Stimulated activated CD4-positive, alpha-beta T cell treated with anti-CD3 and anti-CD28 coated beads, Interleukin-12 subunit alpha, Interleukin-12 subunit beta, amount 100 ng/mL, for 4 hours (primary cell): ENCODE measurements around the gene ZNF708.
"Not testable (repeated sequence)": the region's sequence is repeated elsewhere in the genome, so short reads cannot be mapped to it uniquely, and the experiment has no call there.

Experiments
- DNase-seq: peaks from one replicate; pipeline ENCODE4 v3.0.0-alpha.2; 2020

ZNF708 gene

DNA sequence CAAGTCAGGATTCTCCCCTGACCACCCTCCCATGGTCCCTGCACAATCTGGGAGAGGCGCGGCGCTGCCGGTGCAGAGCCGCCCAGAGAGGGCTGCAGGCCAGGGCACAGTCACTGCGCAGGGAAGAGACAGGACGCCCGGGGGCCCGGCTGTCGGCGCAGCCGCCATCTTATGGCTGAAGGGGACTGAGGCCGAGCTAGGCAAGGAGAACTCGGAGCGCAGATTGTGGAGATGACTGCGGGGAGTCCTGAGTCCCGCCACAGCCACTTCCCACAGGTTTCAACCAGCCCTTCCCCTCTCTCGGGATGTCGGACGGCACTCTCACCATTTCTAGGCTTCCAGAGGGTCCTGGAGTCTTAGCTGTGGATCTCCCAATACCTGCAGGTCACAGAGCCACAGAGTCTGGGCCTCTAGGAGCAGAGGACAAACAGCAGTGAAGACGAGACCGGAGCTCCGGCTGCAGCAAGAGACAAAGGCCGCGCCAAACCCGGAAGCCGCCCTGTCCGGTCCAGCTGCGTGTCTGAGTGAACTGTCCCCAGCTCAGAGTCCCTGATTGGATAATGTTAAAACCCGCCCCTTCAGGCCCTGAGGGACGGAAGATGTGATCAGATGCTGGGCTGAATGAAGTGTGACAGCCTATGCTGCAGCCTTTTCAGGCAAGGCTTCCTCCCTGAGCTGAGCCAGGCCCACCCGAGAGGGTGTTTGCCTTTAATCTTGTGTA lies at the start of gene ZNF708:
Gene ZNF708, minus strand, starts transcription at position 526 of the 721 bp plus-strand sequence. Its CDS starts 198 bp downstream, at position 328.
- DNase-seq: peak; percentile 67

DNA sequence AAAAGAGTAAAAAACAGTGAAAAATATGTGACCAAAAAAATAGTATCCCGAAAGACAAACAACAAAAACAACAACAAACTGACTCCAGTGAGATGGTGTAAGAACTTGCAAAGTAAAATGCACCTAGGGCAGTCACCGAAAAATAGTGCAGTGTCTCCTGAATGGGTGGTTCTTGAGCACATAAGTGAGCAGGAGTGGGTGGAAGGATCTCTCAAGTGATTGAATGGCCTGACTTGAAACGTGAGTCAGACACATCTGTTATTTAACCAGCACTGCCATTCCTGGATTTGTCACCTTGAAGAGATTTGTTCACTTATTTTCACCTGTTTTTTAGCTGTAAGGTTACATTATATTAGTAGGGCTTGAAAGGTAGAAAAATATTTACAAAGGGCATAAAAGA lies 33.1 kb upstream of the ZNF708 start:
- DNase-seq: no peak

DNA sequence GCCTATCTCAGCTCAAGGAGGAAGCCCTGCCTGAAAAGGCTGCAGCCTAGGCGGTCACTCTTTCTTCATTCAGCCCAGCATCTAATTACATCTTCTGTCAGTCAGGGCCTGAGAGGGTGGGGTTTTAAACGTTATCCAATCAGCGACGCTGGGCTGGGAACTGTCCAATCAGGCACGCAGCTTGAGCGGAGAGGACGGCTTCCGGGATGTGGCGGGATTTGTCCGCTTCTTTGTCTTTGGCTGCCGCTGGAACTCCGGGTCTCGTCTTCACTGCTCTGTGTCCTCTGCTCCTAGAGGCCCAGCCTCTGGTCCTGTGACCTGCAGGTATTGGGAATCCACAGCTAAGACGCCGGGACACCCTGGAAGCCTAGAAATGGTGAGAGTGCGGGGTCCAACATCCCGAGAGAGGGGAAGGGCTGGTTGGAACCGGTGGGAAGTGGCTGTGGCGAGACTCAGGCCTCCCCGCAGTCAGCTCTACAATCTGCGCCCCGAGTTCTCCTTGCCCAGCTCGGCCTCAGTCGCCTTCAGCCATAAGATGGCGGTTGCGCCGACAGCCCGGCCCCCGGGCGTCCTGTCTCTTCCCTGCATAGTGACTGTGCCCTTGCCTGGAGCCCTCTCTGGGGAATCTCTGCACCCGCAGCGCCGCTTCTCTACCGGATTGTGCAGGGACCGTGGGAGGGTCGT lies 29.7 kb upstream of the ZNF708 start, which contains the start of gene ZNF738:
Gene ZNF738, plus strand, starts transcription at position 233 of the 684 bp plus-strand sequence. Its CDS starts 141 bp downstream, at position 374.
- DNase-seq: peak; percentile 72

DNA sequence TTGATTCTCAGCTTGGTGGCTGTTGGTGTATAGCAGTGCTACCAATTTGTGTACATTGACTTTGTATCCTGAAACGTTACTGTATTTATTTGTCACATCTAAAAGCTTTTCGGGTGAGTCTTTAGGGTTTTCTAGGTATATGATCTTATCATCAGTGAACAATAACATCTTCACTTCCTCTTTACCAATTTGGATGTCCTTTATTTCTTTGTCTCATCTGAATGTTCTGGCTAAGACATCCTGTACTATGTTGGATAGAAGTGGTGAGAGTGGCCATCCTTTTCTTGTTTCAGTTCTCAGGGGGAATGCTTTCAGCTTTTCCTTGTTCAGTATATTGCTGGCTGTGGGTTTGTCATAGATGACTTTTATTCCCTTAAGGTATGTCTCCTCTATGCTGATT lies 23.6 kb upstream of the ZNF708 start:
- no peak for DNase-seq

DNA sequence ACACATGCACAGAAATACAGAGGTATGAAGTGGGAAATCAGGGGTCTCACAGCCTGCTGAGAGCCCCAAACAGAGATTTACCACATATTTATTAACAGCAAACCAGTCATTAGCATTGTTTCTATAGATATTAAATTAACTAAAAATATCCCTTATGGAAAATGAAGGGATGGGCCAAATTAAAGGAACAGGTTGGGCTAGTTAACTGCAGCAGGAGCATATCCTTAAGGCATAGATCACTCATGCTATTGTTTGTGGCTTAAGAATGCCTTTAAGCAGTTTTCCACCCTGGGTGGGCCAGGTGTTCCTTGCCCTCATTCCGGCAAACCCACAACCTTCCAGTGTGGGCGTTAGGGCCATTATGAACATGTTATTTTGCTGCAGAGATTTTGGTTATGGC lies 15.6 kb upstream of the ZNF708 start:
- DNase-seq: not testable (repeated sequence)

DNA sequence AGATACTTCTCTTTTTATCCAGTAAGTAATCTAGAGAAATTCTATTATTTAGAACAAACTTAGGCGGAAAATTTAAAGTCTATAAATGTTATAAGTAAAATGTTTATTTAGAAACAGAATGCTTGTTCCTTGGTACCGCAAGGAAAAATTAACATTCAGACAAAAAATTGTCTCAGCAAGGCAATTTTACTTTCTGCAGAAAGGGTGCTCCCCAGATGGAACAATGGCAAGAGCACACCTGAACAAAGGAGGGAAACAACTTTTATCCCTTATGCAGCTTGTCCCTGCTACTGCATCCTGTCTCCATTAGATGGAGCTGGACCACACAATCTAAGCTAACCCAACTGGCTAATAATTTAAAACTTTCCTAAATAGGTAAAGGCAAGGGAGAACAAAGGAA lies 6.5 kb upstream of the ZNF708 start:
- no peak for DNase-seq

DNA sequence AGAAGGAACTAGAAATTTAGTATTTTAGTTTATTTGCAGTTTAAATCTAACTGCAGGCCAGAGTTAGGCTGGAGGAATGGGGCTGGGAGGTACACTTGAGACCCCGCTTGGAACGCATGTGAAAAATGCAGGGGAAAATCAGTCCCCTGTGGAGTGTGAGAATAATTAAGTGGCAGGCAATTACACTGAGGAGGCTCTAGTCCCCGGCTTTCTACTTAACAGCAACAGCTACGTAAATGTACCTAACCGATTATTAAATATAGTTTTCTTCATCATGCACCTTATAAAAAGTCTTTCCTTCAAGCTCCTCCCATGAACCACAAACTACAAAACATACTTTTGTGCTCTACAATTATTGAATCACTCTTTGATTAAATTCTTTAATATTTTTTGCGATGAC lies 804 bp downstream of the ZNF708 start:
- no peak for DNase-seq

DNA sequence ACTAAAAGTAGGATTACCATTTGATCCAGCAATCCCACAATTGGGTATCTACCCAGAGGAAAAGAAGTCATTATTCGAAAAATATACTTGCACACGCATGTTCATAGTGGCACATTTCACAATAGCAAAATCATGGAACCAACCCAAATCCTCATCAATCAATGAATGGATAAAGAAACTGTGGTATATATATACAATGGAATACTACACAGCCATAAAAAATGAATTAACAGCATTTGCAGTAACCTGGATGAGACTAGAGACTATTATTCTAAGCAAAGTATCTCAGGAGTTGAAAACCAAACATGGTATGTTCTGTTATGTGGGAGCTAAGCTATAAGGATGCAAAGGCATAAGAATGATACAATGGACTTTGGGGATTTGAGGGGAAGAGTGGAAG lies 3.0 kb downstream of the ZNF708 start:
- DNase-seq: no peak

DNA sequence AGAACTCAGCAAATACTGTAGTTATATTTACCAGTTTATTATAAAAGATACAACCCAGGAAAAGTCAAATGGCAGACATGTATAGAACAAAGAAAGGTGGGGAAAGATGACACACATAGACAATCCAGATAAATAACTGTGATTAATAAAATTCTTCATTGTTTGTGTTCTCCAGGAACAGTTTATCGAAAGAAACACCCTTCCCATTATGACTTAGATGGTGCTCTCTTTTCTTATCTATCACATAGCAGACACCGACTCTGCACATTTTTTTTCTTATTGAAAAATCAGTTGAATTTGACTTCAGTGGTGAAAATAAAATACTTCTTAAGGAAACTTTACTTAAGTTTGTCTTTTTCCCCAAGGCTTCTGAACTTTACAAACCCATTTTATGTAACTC lies 6.2 kb downstream of the ZNF708 start:
- DNase-seq: no peak

DNA sequence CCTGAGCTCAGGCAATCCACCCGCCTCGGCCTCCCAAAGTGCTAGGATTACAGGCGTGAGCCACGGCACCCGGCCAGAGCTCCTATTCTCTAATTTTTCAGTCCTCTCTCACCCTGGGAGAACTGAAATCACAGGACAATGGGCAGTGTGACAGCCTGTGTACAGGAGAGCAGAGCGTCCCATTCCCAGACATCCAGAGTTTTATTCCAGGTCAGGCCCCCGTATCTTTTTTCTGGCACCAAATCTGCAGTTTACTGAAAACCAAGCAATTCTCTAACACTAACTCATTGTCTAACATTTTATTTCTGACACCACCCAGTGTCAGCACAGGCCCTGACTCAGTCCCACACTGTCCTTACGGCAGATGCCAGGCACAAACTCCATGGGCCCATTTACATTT lies 6.7 kb downstream of the ZNF708 start:
- DNase-seq: no peak

DNA sequence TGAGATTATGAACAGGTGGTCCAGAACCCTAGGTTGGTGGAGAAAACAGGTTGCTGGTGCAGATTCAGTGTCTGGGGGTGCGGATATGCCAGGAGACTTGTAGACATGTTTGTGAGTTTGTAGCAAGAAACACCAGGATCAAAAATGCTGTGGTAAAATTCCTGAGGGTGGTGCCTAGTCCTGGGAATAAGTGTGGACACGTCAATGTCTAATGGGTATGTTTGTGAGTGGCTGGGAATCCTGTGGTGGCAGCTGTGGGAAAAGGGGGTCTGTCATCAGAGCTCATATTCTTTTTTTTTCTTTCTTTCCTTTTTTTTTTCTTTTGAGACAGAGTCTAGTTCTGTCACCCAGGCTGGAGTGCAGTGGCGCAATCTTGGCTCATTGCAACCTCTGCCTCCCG lies 7.2 kb downstream of the ZNF708 start:
- DNase-seq: no peak

DNA sequence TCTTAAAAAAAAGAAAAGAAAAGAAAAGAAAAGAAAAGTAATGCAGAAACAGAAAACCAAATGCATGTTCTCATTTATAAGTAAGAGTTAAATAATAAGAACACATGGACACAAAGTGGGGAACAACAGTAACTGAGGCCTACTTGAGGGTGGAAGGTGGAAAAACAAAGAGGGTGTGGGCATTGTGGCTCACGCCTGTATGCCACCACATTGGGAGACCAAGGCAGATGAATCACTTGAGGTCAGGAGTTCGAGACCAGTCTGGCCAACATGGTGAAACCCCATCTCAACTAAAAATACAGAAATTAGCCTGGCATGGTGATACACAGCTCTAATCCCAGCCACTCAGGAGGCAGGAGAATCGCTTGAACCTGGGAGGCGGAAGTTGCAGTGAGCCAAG lies 8.1 kb downstream of the ZNF708 start:
- DNase-seq: no peak

DNA sequence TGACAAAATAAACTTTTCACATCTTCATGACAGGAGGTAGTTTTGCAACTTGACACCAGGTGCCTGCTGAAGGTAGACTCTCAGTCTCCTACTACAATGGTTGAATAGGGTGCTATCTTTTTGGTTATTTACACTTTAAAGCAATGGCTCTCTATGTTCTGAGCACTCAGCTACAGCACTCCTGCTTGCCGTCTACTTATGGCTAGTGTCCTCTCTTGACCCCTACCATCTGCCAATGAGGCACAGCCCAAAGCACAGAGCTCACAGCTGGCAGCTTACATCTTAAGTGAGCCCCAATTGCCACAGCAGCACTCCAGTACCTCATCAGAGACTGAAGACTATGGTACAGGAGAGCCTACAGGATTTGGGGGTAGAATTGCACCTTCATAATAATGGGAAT lies 11.4 kb downstream of the ZNF708 start:
- no peak for DNase-seq

DNA sequence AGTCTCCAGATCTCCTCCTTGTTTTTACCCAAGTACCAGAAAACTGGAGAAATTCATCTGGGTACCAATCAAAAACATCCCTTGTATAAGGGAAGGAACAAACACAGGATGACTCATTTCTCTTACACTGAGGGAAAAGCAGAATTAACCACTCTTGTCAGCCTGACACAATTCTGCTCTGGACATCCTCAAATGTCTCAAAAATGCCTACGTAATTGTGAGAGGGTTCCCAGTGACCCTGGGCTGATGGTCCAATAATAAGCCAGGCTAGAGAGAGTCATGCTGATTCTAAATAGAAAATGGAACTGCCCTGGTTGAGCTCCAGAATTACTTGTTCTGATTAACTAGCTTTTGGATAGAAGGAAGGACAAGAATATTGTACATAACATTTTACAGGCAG lies 14.5 kb downstream of the ZNF708 start:
- no peak for DNase-seq

DNA sequence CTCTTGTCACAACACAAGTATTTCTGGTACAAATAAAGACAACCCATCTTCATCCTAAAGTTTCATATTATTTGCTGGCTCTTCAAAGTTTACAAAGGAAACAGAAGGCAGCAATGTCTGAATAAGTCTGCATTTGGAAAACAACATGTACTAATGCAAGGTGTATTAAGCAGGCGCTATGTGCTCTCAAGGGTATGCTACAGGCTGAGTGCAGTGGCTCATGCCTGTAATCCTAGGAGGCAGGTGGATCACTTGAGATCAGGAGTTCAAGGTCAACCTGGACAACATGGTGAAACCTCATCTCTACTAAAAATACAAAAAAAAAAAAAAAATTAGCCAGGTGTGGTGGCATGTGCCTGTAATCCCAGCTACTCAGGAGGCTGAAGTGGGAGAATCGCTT lies 16.4 kb downstream of the ZNF708 start:
- not testable (repeated sequence) for DNase-seq

DNA sequence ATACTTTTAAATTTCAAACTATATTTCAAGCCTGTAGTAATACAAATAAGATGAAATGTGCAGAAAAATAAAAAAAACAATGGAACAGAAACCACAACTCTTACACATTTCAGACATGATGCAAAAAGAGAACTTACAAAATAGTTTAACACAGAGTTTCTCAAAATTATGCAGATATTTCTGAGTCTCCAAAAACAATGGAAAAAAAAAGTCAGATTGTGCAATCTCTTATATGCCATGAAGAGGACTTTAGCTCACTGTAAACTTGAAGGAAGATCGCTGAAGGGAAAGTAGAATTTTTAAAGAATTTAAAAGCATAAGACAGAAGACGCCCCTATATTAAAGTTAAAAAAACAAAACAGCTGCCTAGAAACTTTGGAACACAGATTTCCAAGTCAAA lies 20.4 kb downstream of the ZNF708 start:
- no peak for DNase-seq

DNA sequence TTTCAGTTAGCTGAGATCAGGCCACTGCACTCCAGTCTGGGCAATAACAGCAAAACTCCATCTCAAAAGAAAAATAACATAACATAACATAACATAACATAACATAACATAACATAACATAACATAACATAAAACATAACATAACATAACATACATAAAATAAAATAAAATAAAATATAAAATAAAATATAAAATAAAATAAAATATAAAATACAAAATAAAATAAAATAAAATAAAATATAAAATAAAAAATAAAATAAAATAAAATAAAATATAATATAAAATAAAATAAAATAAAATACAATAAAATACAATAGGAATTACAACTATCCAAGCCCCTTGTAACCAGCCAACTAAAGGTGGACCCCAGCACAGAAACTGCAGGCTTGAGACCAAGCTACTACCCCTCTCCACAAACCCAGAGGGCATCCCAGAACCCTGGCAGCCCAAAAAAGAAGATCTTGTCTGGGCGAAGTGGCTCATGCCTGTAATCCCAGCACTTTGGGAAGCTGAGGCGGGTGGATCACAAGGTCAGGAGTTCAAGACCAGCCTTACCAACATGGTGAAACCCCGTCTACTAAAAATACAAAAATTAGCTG lies 22.2 kb downstream of the ZNF708 start:
- DNase-seq: not testable (repeated sequence)

DNA sequence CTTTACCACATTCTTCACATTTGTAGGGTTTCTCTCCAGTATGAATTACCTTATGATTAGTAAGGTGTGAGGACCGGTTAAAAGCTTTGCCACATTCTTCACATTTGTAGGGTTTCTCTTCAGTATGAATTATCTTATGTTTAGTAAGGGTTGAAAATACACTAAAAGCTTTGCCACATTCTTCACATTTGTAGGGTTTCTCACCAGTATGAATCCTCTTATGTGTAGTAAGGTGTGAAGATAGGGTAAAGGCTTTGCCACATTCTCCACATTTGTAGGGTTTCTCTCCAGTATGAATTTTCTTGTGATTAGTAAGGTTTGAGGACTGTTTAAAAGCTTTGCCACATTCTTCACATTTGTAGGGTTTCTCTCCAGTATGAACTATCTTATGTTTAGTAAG lies 35.4 kb downstream of the ZNF708 start:
- DNase-seq: not testable (repeated sequence)

DNA sequence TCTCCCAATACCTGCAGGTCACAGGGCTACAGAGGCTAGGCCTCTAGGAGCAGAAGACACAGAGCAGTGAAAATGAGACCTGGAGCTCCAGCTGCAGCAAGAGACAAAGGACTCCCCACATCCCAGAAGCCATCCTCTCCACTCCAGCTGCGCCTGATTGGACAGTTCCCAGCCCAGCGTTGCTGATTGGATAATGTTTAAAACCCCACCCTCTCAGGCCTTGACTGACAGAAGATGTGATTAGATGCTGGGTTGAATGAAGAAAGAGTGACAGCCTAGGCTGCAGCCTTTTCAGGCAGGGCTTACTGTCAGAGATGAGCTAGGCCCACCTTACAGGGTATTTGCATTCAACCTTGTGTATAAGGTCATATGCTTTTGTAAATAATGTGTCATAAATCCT lies 59.4 kb downstream of the ZNF708 start:
- DNase-seq: no peak

DNA sequence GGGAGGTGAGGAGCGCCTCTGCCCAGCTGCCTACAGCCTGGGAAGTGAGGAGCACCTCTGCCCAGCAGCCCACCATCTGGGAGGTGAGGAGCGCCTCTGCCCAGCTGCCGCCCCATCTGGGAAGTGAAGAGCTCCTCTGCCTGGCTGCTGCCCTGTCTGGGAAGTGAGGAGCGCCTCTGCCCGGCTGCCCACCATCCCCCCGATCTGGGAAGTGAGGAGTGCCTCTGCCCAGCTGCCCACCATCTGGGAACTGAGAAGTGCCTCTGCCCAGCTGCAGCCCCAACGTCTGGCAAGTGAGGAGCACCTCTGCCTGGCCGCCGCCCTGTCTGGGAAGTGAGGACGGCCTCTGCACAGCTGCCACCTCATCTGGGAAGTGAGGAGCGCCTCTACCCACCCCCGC lies 64.3 kb downstream of the ZNF708 start:
- DNase-seq: no peak

DNA sequence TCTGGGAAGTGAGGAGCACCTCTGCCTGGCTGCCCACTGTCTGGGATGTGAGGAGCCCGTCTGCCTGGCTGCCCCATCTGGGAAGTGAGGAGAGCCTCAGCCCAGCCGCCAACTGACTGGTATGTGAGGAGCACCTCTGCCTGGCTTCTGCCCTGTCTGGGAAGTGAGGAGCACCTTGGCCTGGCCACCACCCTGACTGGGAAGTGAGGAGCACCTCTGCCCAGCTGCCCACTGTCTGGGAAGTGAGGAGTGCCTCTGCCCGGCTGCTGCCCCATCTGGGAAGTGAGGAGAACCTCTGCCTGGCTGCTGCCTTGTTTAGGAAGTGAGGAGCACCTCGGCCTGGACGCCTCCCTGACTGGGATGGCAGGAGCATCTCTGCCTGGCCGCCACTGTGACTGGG lies 64.8 kb downstream of the ZNF708 start:
- no peak for DNase-seq

DNA sequence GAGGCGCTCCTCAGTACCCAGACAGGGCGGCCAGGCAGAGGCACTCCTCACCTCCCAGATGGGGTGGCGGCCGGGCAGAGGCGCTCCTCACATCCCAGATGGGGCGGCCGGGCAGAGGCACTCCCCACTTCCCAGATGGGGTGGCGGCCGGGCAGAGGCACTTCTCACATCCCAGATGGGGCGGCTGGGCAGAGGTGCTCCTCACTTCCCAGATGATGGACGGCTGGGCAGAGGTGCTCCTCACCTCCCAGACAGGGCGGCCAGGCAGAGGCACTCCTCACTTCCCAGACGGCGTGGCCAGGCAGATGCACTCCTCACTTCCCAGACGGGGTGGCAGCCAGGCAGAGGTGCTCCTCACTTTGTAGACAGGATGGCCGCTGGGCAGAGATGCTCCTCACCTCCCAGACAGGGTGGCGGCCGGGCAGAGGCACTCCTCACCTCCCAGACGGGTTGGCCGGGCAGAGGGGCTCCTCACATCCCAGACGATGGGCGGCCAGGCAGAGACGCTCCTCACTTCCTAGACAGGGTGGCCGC lies 68.3 kb downstream of the ZNF708 start:
- DNase-seq: not testable (repeated sequence)

DNA sequence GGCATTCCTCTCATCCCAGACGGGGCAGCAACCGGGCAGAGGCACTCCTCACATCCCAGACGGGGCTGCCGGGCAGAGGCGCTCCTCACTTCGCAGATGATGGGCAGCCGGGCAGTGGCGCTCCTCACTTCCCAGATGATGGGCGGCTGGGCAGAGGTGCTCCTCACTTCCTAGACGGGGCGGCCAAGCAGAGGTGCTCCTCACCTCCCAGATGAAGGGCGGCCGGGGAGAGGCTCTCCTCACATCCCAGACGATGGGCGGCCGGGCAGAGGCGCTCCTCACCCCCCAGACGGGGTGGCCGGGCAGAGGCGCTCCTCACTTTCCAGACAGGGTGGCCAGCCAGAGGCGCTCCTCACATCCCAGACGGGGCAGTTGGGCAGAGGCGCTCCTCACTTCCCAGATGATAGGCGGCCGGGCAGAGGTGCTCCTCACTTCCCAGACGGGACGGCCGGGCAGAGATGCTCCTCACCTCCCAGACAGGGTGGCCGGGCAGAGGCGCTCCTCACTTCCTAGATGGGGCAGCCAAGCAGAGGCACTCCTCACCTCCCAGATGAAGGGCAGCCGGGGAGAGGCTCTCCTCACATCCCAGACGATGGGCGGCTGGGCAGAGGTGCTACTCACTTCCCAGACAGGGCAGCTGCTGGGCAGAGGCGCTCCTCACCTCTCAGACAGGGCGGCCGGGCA lies 68.9 kb downstream of the ZNF708 start:
- no peak for DNase-seq
